Ishikawa (cell line): Measurements from ENCODE around the gene SLC15A1.

Experiments
- CEBPB ChIP-seq: IDR thresholded peaks from 2 replicates; pipeline ENCODE4 v1.6.1; 2012
- CREB1 ChIP-seq: IDR thresholded peaks from 2 replicates; pipeline ENCODE4 v1.6.1; 2012; ENCODE audit warnings: low read depth
- EP300 ChIP-seq: IDR thresholded peaks from 2 replicates; pipeline ENCODE4 v1.6.1; 2012; ENCODE audit warnings: borderline replicate concordance
- FOXM1 ChIP-seq: IDR thresholded peaks from 2 replicates; pipeline ENCODE4 v1.6.1; 2012; ENCODE audit warnings: low read depth, borderline replicate concordance
- NFIC ChIP-seq: IDR thresholded peaks from 2 replicates; pipeline ENCODE4 v1.6.1; 2012
- RAD21 ChIP-seq: IDR thresholded peaks from 2 replicates; pipeline ENCODE4 v1.6.1; 2012; ENCODE audit warnings: low read depth
- REST ChIP-seq: IDR thresholded peaks from 2 replicates; pipeline ENCODE4 v1.6.1; 2012; ENCODE audit warnings: low read depth, mild to moderate bottlenecking
- TAF1 ChIP-seq: IDR thresholded peaks from 2 replicates; pipeline ENCODE4 v1.6.1; 2012; ENCODE audit warnings: low read depth, mild to moderate bottlenecking
- TCF12 ChIP-seq: IDR thresholded peaks from 2 replicates; pipeline ENCODE4 v1.6.1; 2012; ENCODE audit warnings: low read depth
- TEAD4 ChIP-seq: IDR thresholded peaks from 2 replicates; pipeline ENCODE4 v1.6.1; 2012
- YY1 ChIP-seq: IDR thresholded peaks from 2 replicates; pipeline ENCODE4 v1.6.1; 2012; ENCODE audit warnings: low read depth
- ZBTB7A ChIP-seq: IDR thresholded peaks from 2 replicates; pipeline ENCODE4 v1.6.1; 2012; ENCODE audit warnings: low read depth
- TF ChIP-seq, protein P1 (sequence below): IDR thresholded peaks from 2 replicates; pipeline ENCODE4 v1.6.1; 2012
- TF ChIP-seq, protein P2 (sequence below): IDR thresholded peaks from 2 replicates; pipeline ENCODE4 v1.6.1; 2012

DNA sequence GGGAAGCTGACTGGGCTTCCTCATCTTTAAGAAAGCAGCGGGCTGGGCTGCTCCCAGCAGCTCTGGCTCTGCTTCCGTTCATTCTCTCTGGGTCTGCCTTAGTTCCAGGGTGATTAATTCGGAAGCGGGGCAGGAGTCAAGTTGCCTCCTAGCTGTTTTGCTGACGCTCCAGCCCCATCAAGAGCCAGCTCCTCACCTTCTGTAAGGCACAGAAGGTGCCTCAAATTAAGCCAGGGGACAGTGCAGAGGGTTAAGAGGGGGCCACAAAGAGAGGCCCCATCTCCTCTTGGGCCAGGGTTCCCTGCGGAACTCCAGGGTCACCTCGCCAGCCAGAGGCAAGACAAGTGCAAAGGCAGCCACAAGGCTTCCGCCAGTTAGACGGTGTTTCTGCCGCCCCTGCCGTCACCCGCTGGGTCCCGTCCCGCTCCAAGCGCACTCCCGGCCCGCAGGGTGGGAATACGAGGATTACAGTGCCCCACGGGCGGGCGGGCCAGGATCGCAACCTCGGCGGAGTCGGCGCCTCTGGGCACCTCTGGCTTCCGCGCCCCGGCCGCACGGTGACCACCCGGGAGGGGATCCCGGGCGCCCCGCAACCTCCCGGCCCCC, 508 bp downstream of the SLC15A1 start:
- TF ChIP-seq RAD21 (no peak), YY1 (no peak), CREB1 (no peak), CEBPB (no peak), TAF1 (0 out of 2 replicates have a peak, but pooled peaks have one; percentile 42), FOXM1 (no peak), EP300 (no peak), NFIC (no peak), TCF12 (no peak; the same call in 1 of the 2 replicates), TEAD4 (no peak), ZBTB7A (peak; percentile 17; the same call in 1 of the 2 replicates), REST (no peak)
- TF ChIP-seq, protein P1, sequence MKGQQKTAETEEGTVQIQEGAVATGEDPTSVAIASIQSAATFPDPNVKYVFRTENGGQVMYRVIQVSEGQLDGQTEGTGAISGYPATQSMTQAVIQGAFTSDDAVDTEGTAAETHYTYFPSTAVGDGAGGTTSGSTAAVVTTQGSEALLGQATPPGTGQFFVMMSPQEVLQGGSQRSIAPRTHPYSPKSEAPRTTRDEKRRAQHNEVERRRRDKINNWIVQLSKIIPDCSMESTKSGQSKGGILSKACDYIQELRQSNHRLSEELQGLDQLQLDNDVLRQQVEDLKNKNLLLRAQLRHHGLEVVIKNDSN = no peak
- TF ChIP-seq, protein P2, sequence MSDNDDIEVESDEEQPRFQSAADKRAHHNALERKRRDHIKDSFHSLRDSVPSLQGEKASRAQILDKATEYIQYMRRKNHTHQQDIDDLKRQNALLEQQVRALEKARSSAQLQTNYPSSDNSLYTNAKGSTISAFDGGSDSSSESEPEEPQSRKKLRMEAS = peak; percentile 40
